ENCODE data around the gene SRSF3. TPM values are rescaled to one million over a fixed set of nuclear protein-coding genes. Genes with fewer than 3 reads are reported as not detected.

Gene SRSF3
- total RNA-seq, 1 experiment from 2014 or later = 954 TPM

DNA sequence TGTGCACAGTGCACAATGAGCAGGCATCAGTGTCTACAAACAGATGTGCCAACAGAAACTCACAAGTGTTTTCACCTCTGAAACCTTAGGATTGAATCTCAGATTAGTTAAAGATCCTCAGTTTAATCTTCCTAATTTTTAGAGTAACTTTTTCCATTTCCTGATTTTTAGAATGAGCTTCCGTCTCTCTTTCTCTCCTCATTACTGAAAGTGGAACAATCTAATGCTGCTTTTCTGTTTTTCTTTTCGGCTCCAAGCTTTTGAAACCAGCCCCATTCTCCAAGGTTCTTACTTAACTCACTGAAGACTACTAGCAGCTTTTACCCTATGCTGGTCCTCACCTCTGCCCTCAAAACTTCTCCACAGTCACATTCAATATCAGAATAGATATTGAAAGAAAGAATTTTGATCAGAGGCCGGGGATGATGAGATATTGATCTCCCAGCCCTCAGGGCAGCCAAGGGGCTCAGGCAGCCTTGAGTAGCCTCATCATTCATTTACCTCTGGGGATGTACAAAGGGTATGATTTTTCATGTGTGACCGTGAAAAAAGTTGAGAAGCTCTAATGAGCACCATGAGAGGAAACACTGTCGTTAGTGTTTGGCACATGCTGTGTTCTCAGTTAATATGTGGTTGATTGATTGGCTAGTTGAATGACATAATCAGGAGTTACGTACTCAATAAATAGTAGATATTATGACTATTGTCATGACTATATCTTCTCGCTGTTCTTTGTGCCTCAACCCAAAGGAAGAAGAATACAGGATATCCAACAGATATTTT is 35.0 kb upstream of the SRSF3 start:
- TF ChIP-seq, protein P1, sequence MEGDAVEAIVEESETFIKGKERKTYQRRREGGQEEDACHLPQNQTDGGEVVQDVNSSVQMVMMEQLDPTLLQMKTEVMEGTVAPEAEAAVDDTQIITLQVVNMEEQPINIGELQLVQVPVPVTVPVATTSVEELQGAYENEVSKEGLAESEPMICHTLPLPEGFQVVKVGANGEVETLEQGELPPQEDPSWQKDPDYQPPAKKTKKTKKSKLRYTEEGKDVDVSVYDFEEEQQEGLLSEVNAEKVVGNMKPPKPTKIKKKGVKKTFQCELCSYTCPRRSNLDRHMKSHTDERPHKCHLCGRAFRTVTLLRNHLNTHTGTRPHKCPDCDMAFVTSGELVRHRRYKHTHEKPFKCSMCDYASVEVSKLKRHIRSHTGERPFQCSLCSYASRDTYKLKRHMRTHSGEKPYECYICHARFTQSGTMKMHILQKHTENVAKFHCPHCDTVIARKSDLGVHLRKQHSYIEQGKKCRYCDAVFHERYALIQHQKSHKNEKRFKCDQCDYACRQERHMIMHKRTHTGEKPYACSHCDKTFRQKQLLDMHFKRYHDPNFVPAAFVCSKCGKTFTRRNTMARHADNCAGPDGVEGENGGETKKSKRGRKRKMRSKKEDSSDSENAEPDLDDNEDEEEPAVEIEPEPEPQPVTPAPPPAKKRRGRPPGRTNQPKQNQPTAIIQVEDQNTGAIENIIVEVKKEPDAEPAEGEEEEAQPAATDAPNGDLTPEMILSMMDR (conservative IDR thresholded peaks at IDR 0.05) = no peak
- no peak overlapping the region for H3K18ac ChIP-seq (ENCODE audit: insufficient read length, low read depth, low read length)
- WGBS (ENCODE audit: extremely low coverage, insufficient read length, low lambda C conversion rate) = no CpG with 5 or more reads among the region's 7 CpGs
- H4K8ac ChIP-seq (replicated peaks; ENCODE audit: insufficient read length, low read depth, low read length) = no peak overlapping the region
- Mint-ChIP-seq H3K27me3 (ENCODE audit: low read depth) (peaks cover 4% of the 10 kb centered on the region; the same call in 1 of the 2 replicates), H3K9me3 (no peaks in the 10 kb centered on the region), H3K27ac (no peak overlapping the region), H3K4me3 (no peak overlapping the region), H3K36me3 (ENCODE audit: insufficient read depth in 1 of 3, low read depth in 3 of 3) (no peaks in the 10 kb centered on the region), H3K4me1 (peaks cover 3 to 8% of the 10 kb centered on the region in 2 experiments; a peak in 3 of 4 replicates)
- no peak overlapping the region for H3K56ac ChIP-seq (ENCODE audit: insufficient read length, low read depth, low read length)
- H4K5ac ChIP-seq (ENCODE audit: insufficient read length, low read depth, low read length) = no peak overlapping the region
- H3K79me2 ChIP-seq (ENCODE audit: insufficient read depth, low read length) = no peaks in the 10 kb centered on the region
- no peak overlapping the region for H3K4me2 ChIP-seq (ENCODE audit: insufficient read depth, insufficient read length, low read length)
- DNase-seq = no peak
- no peak overlapping the region for H3K9ac ChIP-seq (ENCODE audit: extremely low read depth, insufficient read length, low read length)
- H3T11ph ChIP-seq (ENCODE audit: low read length) = no peak overlapping the region
- H4K91ac ChIP-seq (ENCODE audit: insufficient read length, low read depth, low read length) = no peak overlapping the region
- no peak overlapping the region for H2AFZ ChIP-seq (ENCODE audit: low read length)
- H2BK12ac ChIP-seq (ENCODE audit: insufficient read length, low read depth, low read length) = no peak overlapping the region
- H3K23me2 ChIP-seq (ENCODE audit: insufficient read length, low read depth, low read length, poor library complexity, severe bottlenecking) = no peaks in the 10 kb centered on the region
- no peak overlapping the region for H3K14ac ChIP-seq (ENCODE audit: insufficient read depth, low read length)
- no peak overlapping the region for H2AK5ac ChIP-seq (ENCODE audit: insufficient read length, low read length)
- H3K4ac ChIP-seq (ENCODE audit: low read depth, low read length) = no peak overlapping the region
- H2BK20ac ChIP-seq (ENCODE audit: low read depth, low read length, poor library complexity, severe bottlenecking) = no peak overlapping the region
- H2BK120ac ChIP-seq (ENCODE audit: low read depth, low read length, poor library complexity, severe bottlenecking) = no peak overlapping the region
- no peaks in the 10 kb centered on the region for H4K20me1 ChIP-seq (ENCODE audit: control insufficient read depth, insufficient read depth, insufficient read length)
- no peaks in the 10 kb centered on the region for H3K4me1 ChIP-seq (ENCODE audit: insufficient read depth, low read length)
- no peaks in the 10 kb centered on the region for H3K9me3 ChIP-seq (ENCODE audit: control insufficient read depth, low read depth, low read length)
- H2BK15ac ChIP-seq (ENCODE audit: low read depth, low read length) = no peak overlapping the region
- no peak overlapping the region for H3K23ac ChIP-seq (ENCODE audit: insufficient read length, low read depth, low read length)
- no peaks in the 10 kb centered on the region for H3K79me1 ChIP-seq (ENCODE audit: insufficient read depth, low read depth, low read length, poor library complexity, severe bottlenecking)
- H3K27me3 ChIP-seq (ENCODE audit: insufficient read depth, low read length) = no peaks in the 10 kb centered on the region
- H3K27ac ChIP-seq (ENCODE audit: insufficient read length, low read depth, low read length) = no peak overlapping the region
- no peak overlapping the region for H2BK5ac ChIP-seq (ENCODE audit: insufficient read length, low read length)
